K562 (cell line): ENCODE measurements around the gene TMEM126A. TPM values are rescaled to one million over a fixed set of nuclear protein-coding genes. Genes with fewer than 3 reads are reported as not detected.

ENCODE experiments used
- BRF1 ChIP-seq: IDR thresholded peaks from 3 replicates; pipeline ENCODE4 v1.6.1; 2011; ENCODE audit warnings: borderline replicate concordance, mild to moderate bottlenecking; ENCODE audit not compliant: insufficient read length; ENCODE audit errors: extremely low read depth
- C11orf30 ChIP-seq: fragments of 450-650 bp; IDR thresholded peaks from 2 replicates; pipeline ENCODE4 v1.6.1; 2016; ENCODE audit warnings: low read depth, mild to moderate bottlenecking
- CHD2 ChIP-seq: IDR thresholded peaks from 2 replicates; pipeline ENCODE4 v1.6.1; 2011; ENCODE audit warnings: low read depth, low read length
- CSDE1 ChIP-seq, 2 experiments: fragments of 450-650 bp; IDR thresholded peaks; 2 replicates each; pipeline ENCODE4 v1.6.1; 2016; ENCODE audit warnings: mild to moderate bottlenecking in 1 of 2
- E2F1 ChIP-seq: sonication (generic); formaldehyde crosslinking; IDR thresholded peaks from 2 replicates; pipeline ENCODE4 v1.8.1; 2023; ENCODE audit warnings: mild to moderate bottlenecking, missing genetic modification reagents, moderate library complexity
- HCFC1 ChIP-seq: IDR thresholded peaks from 2 replicates; pipeline ENCODE4 v1.6.1; 2012; ENCODE audit warnings: low read depth, low read length, improper control_type of control experiment
- HMG20A ChIP-seq: fragments of 450-650 bp; formaldehyde crosslinking; conservative IDR thresholded peaks from 2 replicates; pipeline ENCODE4 v1.4.0; 2020; ENCODE audit warnings: mild to moderate bottlenecking, mixed read lengths
- ILF3 ChIP-seq: fragments of 450-650 bp; IDR thresholded peaks from 2 replicates; pipeline ENCODE4 v1.6.1; 2018; ENCODE audit warnings: antibody characterized with exemption, mild to moderate bottlenecking, moderate library complexity, borderline replicate concordance
- POLR3A ChIP-seq: IDR thresholded peaks from 2 replicates; pipeline ENCODE4 v1.6.1; 2011; ENCODE audit warnings: borderline replicate concordance, mild to moderate bottlenecking, moderate library complexity; ENCODE audit not compliant: insufficient read length, insufficient read depth; ENCODE audit errors: extremely low read depth
- RBM22 ChIP-seq: fragments of 200-400 bp; formaldehyde crosslinking; IDR thresholded peaks from 2 replicates; pipeline ENCODE4 v1.6.1; 2018; ENCODE audit warnings: low read length, low read depth; ENCODE audit not compliant: poor library complexity, severe bottlenecking
- RUNX1 ChIP-seq: sonication (generic); IDR thresholded peaks from 2 replicates; pipeline ENCODE4 v1.6.1; 2016; ENCODE audit warnings: antibody characterized with exemption, low read depth
- SMARCE1 ChIP-seq: fragments of 450-650 bp; IDR thresholded peaks from 2 replicates; pipeline ENCODE4 v1.7.1; 2016; ENCODE audit warnings: mild to moderate bottlenecking
- SOX6 ChIP-seq: fragments of 450-650 bp; IDR thresholded peaks from 2 replicates; pipeline ENCODE4 v1.6.1; 2014; ENCODE audit warnings: mild to moderate bottlenecking
- SUPT5H ChIP-seq: fragments of 450-650 bp; IDR thresholded peaks from 2 replicates; pipeline ENCODE4 v1.6.1; 2016
- TAF9B ChIP-seq: fragments of 450-650 bp; IDR thresholded peaks from 2 replicates; pipeline ENCODE4 v1.6.1; 2018; ENCODE audit warnings: mild to moderate bottlenecking; ENCODE audit not compliant: partially characterized antibody
- TCFL5 ChIP-seq: fragments of 250-450 bp; sonication (Bioruptor Pico); conservative IDR thresholded peaks from 2 replicates; pipeline ENCODE4 v1.6.1; 2021; ENCODE audit warnings: mild to moderate bottlenecking, moderate library complexity, matching md5 sums
- TFAM ChIP-seq: fragments of 250-450 bp; sonication (Bioruptor Pico); conservative IDR thresholded peaks from 2 replicates; pipeline ENCODE4 v1.5.0; 2021; ENCODE audit warnings: mild to moderate bottlenecking, moderate library complexity
- XRCC5 ChIP-seq: fragments of 200-400 bp; formaldehyde crosslinking; IDR thresholded peaks from 2 replicates; pipeline ENCODE4 v1.6.1; 2017; ENCODE audit warnings: low read depth, mild to moderate bottlenecking, low read length
- ZBTB43 ChIP-seq: sonication (generic); formaldehyde crosslinking; IDR thresholded peaks from 2 replicates; pipeline ENCODE4 v1.8.0; 2023; ENCODE audit warnings: mild to moderate bottlenecking, missing genetic modification reagents
- ZFP30 ChIP-seq: fragments of 250-450 bp; sonication (Bioruptor Pico); IDR thresholded peaks from 2 replicates; pipeline ENCODE4 v1.8.0; 2022; ENCODE audit warnings: moderate library complexity, mild to moderate bottlenecking, inconsistent platforms, borderline replicate concordance
- ZFX ChIP-seq: sonication (generic); formaldehyde crosslinking; IDR thresholded peaks from 2 replicates; pipeline ENCODE4 v1.8.0; 2022; ENCODE audit warnings: mild to moderate bottlenecking, missing genetic modification reagents, moderate library complexity
- ZMIZ1 ChIP-seq, 2 experiments: fragments of 150-350 bp in 1 of 2; IDR thresholded peaks; 2 replicates each; pipeline ENCODE4 v1.6.1; 2012 to 2016; ENCODE audit warnings: low read depth in 2 of 2, low read length in 2 of 2, mild to moderate bottlenecking in 1 of 2, moderate library complexity in 1 of 2
- ZNF175 ChIP-seq: fragments of 200-800 bp; sonication (Bioruptor generic); IDR thresholded peaks from 2 replicates; pipeline ENCODE4 v1.6.1; 2016; ENCODE audit warnings: low read depth, mild to moderate bottlenecking, missing genetic modification characterization, missing compliant biosample characterization
- polyA plus RNA-seq, 8 experiments: library from polyadenylated mRNA; depleted of rRNA in 4 of 8; stranded (reverse) in 5 of 8; unstranded in 3 of 8; fragments of >200 nt; fragmentation: Nextera tagmentation in 2 of 8; fragmentation: Illumina TruSeq in 1 of 8; extraction: Ambion mirVana in 2 of 8; extraction: Trizol in 1 of 8; gene quantifications; 2 replicates each; pipeline versions ENCODE4 v1.2.1 to v1.2.3, GENCODE V29; 2011 to 2014; ENCODE audit warnings: inconsistent platforms in 1 of 8, missing spikeins in 1 of 8
- total RNA-seq, 7 experiments: library from RNA; depleted of rRNA in 6 of 7; stranded (reverse); fragments of >200 nt in 6 of 7; fragmentation: Illumina TruSeq in 2 of 7; extraction: Trizol in 2 of 7; gene quantifications; 2 replicates each; pipeline versions ENCODE4 v1.2.1 to v1.2.3, GENCODE V29; 2011 to 2021; ENCODE audit warnings: low replicate concordance in 1 of 7

TMEM126A gene
- total and polyA plus RNA-seq, 9 of the 15 experiments (the other 6 are each of a cell fraction or from before 2014, with no cell fraction given): 19.3 to 154 (median 56.3) TPM

- TF ChIP-seq SMARCE1 (0 out of 2 replicates have a peak, but pooled peaks have one; percentile 24), HCFC1 (peak; percentile 70), SOX6 (peak; percentile 30; the same call in 1 of the 2 replicates), BRF1 (no peak), XRCC5 (no peak), RBM22 (no peak), CHD2 (peak; percentile 29; the same call in 1 of the 2 replicates), CSDE1 (IDR thresholded peaks at IDR 0.05) (no peak), ZBTB43 (no peak), ZMIZ1 (IDR thresholded peaks at IDR 0.05; ENCODE audit: low read depth in 2 of 2, low read length in 2 of 2) (no peak), E2F1 (CRISPR knock-in tag) (peak; percentile 97), RUNX1 (no peak), TAF9B (peak; percentile 81), ILF3 (no peak), HMG20A (CRISPR knock-in tag) (no peak), ZFP30 (CRISPR knock-in tag) (no peak), ZFX (peak; percentile 65), TCFL5 (CRISPR knock-in tag) (no peak), SUPT5H (peak; percentile 86), ZNF175 (CRISPR knock-in tag) (no peak), C11orf30 (peak; percentile 96), POLR3A (no peak), TFAM (CRISPR knock-in tag) (no peak)
Measured at GRCh38 chr11:85627998-85628770, 19.6 kb upstream of the TMEM126A start, which contains the start of gene TMEM126B (continued).
